HepG2 (cell line): Measurements from ENCODE around the gene PDLIM5. TPM values are rescaled to one million over a fixed set of nuclear protein-coding genes. Genes with fewer than 3 reads are reported as not detected.

Experiments used
- ATAC-seq: fragments of 200-7000 bp; cut with Tn5 transposase; 3 replicates; pipeline ENCODE4 v1.9.1; 2020; ENCODE audit warnings: mild to moderate bottlenecking, moderate library complexity
- BruUV-seq: library from RNA; stranded (reverse); fragments of 400-500 nt; replicated peaks from 2 replicates; lab custom pipeline; 2021; lab: Mats Ljungman, UMichigan
- CTCF ChIA-PET: fragments of 300-600 bp; formaldehyde crosslinking; extraction: SDS; loops from one replicate; lab custom pipeline; 2021; ENCODE audit warnings: low total read pairs, inconsistent platforms, low intra/inter-chr PET ratio; lab: Yijun Ruan, JAX
- POLR2A ChIA-PET: fragments of 350-600 bp; sonication (Branson Sonifier 250); formaldehyde crosslinking; loops from one replicate; lab custom pipeline; 2020; ENCODE audit warnings: antibody characterized with exemption, inconsistent platforms; lab: Yijun Ruan, JAX
- DNase-seq: peaks from one replicate; pipeline ENCODE4 v3.0.0-alpha.2; 2015; ENCODE audit warnings: low spot score
- FAIRE-seq: peaks from 3 replicates; lab custom pipeline; 2011; peaks lifted over from hg19 to GRCh38; lab: Jason Lieb, UNC
- H2AFZ ChIP-seq: one replicate; pipeline ENCODE4 v1.6.1; 2011; ENCODE audit warnings: low read length, inconsistent platforms
- H3K27ac ChIP-seq: fragments of 300-600 bp; 3 replicates; pipeline ENCODE4 v1.8.0; 2011; ENCODE audit warnings: mixed run types, mild to moderate bottlenecking, mixed read lengths, low read length, inconsistent platforms; ENCODE audit not compliant: insufficient read depth; ENCODE audit errors: extremely low read length
- H3K27me3 ChIP-seq, 2 experiments: fragments of 200-600 bp in 1 of 2; 2 replicates in 1 of 2; 3 replicates in 1 of 2; pipeline versions ENCODE4 v1.6.0 to v1.8.0; 2011; ENCODE audit warnings: low read length in 2 of 2, mild to moderate bottlenecking in 2 of 2, moderate library complexity in 2 of 2, inconsistent platforms in 1 of 2; ENCODE audit not compliant: insufficient read depth in 2 of 2, control insufficient read depth in 1 of 2
- H3K36me3 ChIP-seq, 2 experiments: fragments of 200-600 bp in 1 of 2; replicated peaks in 1 of 2; 2 replicates in 1 of 2; 3 replicates in 1 of 2; pipeline versions ENCODE4 v1.5.1 to v1.8.0; 2011; ENCODE audit warnings: low read length in 2 of 2, inconsistent platforms in 1 of 2; ENCODE audit not compliant: insufficient read depth in 2 of 2, control insufficient read depth in 1 of 2
- H3K4me1 ChIP-seq: 2 replicates; pipeline ENCODE4 v1.5.1; 2012; ENCODE audit warnings: low read length, inconsistent platforms; ENCODE audit not compliant: insufficient read depth
- H3K4me2 ChIP-seq: 2 replicates; pipeline ENCODE4 v1.6.0; 2011; ENCODE audit warnings: low read depth, low read length, inconsistent platforms
- H3K4me3 ChIP-seq, 3 experiments: fragments of 200-600 bp in 1 of 3; sonication (generic), shearing (Covaris generic) in 1 of 3; replicated peaks in 1 of 3; 2 replicates each; pipeline ENCODE4 v1.5.1; 2011 to 2016; ENCODE audit warnings: low read length in 3 of 3, inconsistent platforms in 2 of 3, low read depth in 2 of 3, mild to moderate bottlenecking in 2 of 3, control low read depth in 1 of 3, mixed read lengths in 1 of 3; ENCODE audit not compliant: insufficient read depth in 1 of 3
- H3K79me2 ChIP-seq: one replicate; pipeline ENCODE4 v1.6.1; 2011; ENCODE audit warnings: low read length, inconsistent platforms; ENCODE audit not compliant: insufficient read depth
- H3K9ac ChIP-seq: 2 replicates; pipeline ENCODE4 v1.6.0; 2011; ENCODE audit warnings: mild to moderate bottlenecking, low read depth, low read length, inconsistent platforms; ENCODE audit not compliant: insufficient read depth
- H3K9me3 ChIP-seq: 2 replicates; pipeline ENCODE4 v1.5.1; 2012; ENCODE audit warnings: mild to moderate bottlenecking, low read length
- H4K20me1 ChIP-seq: 2 replicates; pipeline ENCODE4 v1.6.0; 2011; ENCODE audit warnings: inconsistent platforms, mild to moderate bottlenecking, low read length, moderate library complexity; ENCODE audit not compliant: insufficient read depth
- GFI1 ChIP-seq: sonication (generic); formaldehyde crosslinking; IDR thresholded peaks from 2 replicates; pipeline ENCODE4 v1.5.0; 2020; ENCODE audit warnings: missing genetic modification reagents, mild to moderate bottlenecking, borderline replicate concordance
- HMG20B ChIP-seq: conservative IDR thresholded peaks from 2 replicates; pipeline ENCODE4 v1.6.1; 2016; ENCODE audit warnings: missing genetic modification reagents, missing compliant biosample characterization
- HMGA1 ChIP-seq: sonication (generic); formaldehyde crosslinking; conservative IDR thresholded peaks from 2 replicates; pipeline ENCODE4 v1.4.0; 2020; ENCODE audit warnings: missing genetic modification reagents
- HOXA5 ChIP-seq: sonication (generic); formaldehyde crosslinking; IDR thresholded peaks from 2 replicates; pipeline ENCODE4 v1.4.0; 2020; ENCODE audit warnings: missing genetic modification reagents
- JUNB ChIP-seq: sonication (generic); formaldehyde crosslinking; IDR thresholded peaks from 2 replicates; pipeline ENCODE4 v1.8.0; 2022; ENCODE audit warnings: missing genetic modification reagents, mild to moderate bottlenecking, borderline replicate concordance
- KLF9 ChIP-seq: IDR thresholded peaks from 2 replicates; pipeline ENCODE4 v1.6.1; 2016; ENCODE audit warnings: low read depth
- NFKBIZ ChIP-seq: IDR thresholded peaks from 2 replicates; pipeline ENCODE4 v1.6.1; 2018; ENCODE audit warnings: missing genetic modification reagents, missing compliant biosample characterization
- PRMT3 ChIP-seq: sonication (generic); formaldehyde crosslinking; IDR thresholded peaks from 2 replicates; pipeline ENCODE4 v1.8.1; 2022; ENCODE audit warnings: low read depth, mild to moderate bottlenecking, moderate library complexity, missing genetic modification reagents, borderline replicate concordance
- SNAI1 ChIP-seq: sonication (generic); formaldehyde crosslinking; IDR thresholded peaks from 2 replicates; pipeline ENCODE4 v1.5.0; 2020; ENCODE audit warnings: mild to moderate bottlenecking, missing genetic modification reagents, borderline replicate concordance
- SRSF4 ChIP-seq: fragments of 200-400 bp; formaldehyde crosslinking; IDR thresholded peaks from one replicate; pipeline ENCODE4 v1.6.1; 2018; ENCODE audit warnings: mild to moderate bottlenecking, low read depth, low read length, moderate library complexity; ENCODE audit not compliant: poor library complexity, severe bottlenecking
- SYNCRIP ChIP-seq: fragments of 200-400 bp; formaldehyde crosslinking; IDR thresholded peaks from 2 replicates; pipeline ENCODE4 v1.6.1; 2018; ENCODE audit warnings: mild to moderate bottlenecking, low read depth, low read length; ENCODE audit not compliant: insufficient read depth
- WIZ ChIP-seq: sonication (generic); formaldehyde crosslinking; IDR thresholded peaks from 2 replicates; pipeline ENCODE4 v1.5.1; 2020; ENCODE audit warnings: mild to moderate bottlenecking, missing genetic modification reagents
- ZFX ChIP-seq: sonication (generic); formaldehyde crosslinking; IDR thresholded peaks from 2 replicates; pipeline ENCODE4 v1.4.0; 2020; ENCODE audit warnings: mild to moderate bottlenecking, low read depth, missing genetic modification reagents, moderate library complexity
- ZNF3 ChIP-seq: IDR thresholded peaks from 2 replicates; pipeline ENCODE4 v1.7.0; 2017; ENCODE audit warnings: inconsistent platforms
- ZNF382 ChIP-seq: sonication (generic); formaldehyde crosslinking; IDR thresholded peaks from 2 replicates; pipeline ENCODE4 v1.5.0; 2020; ENCODE audit warnings: missing genetic modification reagents, mild to moderate bottlenecking, borderline replicate concordance
- ZNF550 ChIP-seq: sonication (generic); formaldehyde crosslinking; IDR thresholded peaks from 2 replicates; pipeline ENCODE4 v1.4.0; 2020; ENCODE audit warnings: mild to moderate bottlenecking, missing genetic modification reagents, borderline replicate concordance
- ZNF563 ChIP-seq: sonication (generic); formaldehyde crosslinking; IDR thresholded peaks from 2 replicates; pipeline ENCODE4 v1.8.0; 2022; ENCODE audit warnings: mild to moderate bottlenecking, moderate library complexity, missing genetic modification reagents
- ZNF598 ChIP-seq: sonication (generic); formaldehyde crosslinking; IDR thresholded peaks from 2 replicates; pipeline ENCODE4 v1.5.1; 2020; ENCODE audit warnings: mild to moderate bottlenecking, missing genetic modification reagents, borderline replicate concordance
- WGBS: methylation state at CpG from one replicate; pipeline ENCODE4 v1.1.6; 2017; ENCODE audit warnings: low lambda C conversion rate; 5-methylcytosine and 5-hydroxymethylcytosine counted together
- in situ Hi-C: cut with HindIII; loops from 2 replicates; pipeline ENCODE4 v1.10.0; 2017; ENCODE audit warnings: low pct_unique_long_range_greater_than_20kb; ENCODE audit not compliant: extremely low pct_ligation_motif_present
- intact Hi-C: fragments of 100-400 bp; cut with micrococcal nuclease; formaldehyde crosslinking; loops from one replicate; pipeline ENCODE4 v1.10.0; 2022; ENCODE audit not compliant: unreplicated experiment
- polyA plus RNA-seq, 8 experiments: library from polyadenylated mRNA; depleted of rRNA in 3 of 8; stranded (reverse) in 7 of 8; unstranded in 1 of 8; fragments of >200 nt; fragmentation: Illumina TruSeq in 4 of 8; extraction: Trizol in 4 of 8; gene quantifications; 2 replicates each; pipeline versions ENCODE4 v1.2.1 to v1.2.3, GENCODE V29; 2011 to 2016; ENCODE audit warnings: low read depth in 4 of 8, missing spikeins in 1 of 8, mixed read lengths in 1 of 8; ENCODE audit not compliant: insufficient read depth in 1 of 8
- total RNA-seq, 5 experiments: library from RNA; depleted of rRNA; stranded (reverse); fragments of >200 nt; fragmentation: Illumina TruSeq; extraction: Trizol; gene quantifications; 2 replicates each; pipeline ENCODE4 v1.2.3, GENCODE V29; 2016; ENCODE audit warnings: low read depth in 1 of 5
- TF ChIP-seq, protein P1 (sequence below): sonication (generic); formaldehyde crosslinking; IDR thresholded peaks from 2 replicates; pipeline ENCODE4 v1.8.0; 2022; ENCODE audit warnings: mild to moderate bottlenecking, missing genetic modification reagents, moderate library complexity
- TF ChIP-seq, protein P2 (sequence below): sonication (generic); formaldehyde crosslinking; IDR thresholded peaks from 2 replicates; pipeline ENCODE4 v1.4.0; 2020; ENCODE audit warnings: mild to moderate bottlenecking, missing genetic modification reagents
- TF ChIP-seq, protein P3 (sequence below): sonication (generic); formaldehyde crosslinking; IDR thresholded peaks from 2 replicates; pipeline ENCODE4 v1.4.0; 2020; ENCODE audit warnings: mild to moderate bottlenecking, missing genetic modification reagents, borderline replicate concordance

The PDLIM5 gene
- total and polyA plus RNA-seq, 2 of the 13 experiments (the other 11 are each of a cell fraction or from before 2014, with no cell fraction given) = 52.8 to 119 TPM

DNA sequence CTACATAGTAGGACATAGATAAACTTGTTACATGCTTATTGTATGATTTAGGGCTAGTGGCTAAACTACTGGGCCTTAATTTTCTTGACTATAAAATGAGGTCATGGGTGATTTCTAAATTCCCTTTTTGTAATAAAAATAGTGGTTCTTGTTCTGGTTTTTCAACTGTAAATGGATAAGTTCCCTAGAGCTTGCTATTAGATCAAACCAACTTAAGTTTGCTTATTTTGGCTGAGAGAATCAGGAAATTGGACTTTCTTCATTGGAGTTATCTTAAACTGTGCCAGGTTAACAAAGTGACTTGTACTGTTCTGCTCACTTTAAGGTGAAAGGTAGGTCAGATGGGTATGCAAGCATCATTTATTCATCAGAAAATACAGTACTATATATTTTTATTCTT, 78.3 kb downstream of the PDLIM5 start (continued):
- TF ChIP-seq JUNB (CRISPR knock-in tag) (no peak), PRMT3 (no peak), ZNF550 (no peak), HMG20B (CRISPR knock-in tag) (no peak), ZNF3 (CRISPR knock-in tag) (no peak), HMGA1 (CRISPR knock-in tag) (no peak)
- TF ChIP-seq, protein P1, sequence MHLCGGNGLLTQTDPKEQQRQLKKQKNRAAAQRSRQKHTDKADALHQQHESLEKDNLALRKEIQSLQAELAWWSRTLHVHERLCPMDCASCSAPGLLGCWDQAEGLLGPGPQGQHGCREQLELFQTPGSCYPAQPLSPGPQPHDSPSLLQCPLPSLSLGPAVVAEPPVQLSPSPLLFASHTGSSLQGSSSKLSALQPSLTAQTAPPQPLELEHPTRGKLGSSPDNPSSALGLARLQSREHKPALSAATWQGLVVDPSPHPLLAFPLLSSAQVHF = no peak
- TF ChIP-seq, protein P2, sequence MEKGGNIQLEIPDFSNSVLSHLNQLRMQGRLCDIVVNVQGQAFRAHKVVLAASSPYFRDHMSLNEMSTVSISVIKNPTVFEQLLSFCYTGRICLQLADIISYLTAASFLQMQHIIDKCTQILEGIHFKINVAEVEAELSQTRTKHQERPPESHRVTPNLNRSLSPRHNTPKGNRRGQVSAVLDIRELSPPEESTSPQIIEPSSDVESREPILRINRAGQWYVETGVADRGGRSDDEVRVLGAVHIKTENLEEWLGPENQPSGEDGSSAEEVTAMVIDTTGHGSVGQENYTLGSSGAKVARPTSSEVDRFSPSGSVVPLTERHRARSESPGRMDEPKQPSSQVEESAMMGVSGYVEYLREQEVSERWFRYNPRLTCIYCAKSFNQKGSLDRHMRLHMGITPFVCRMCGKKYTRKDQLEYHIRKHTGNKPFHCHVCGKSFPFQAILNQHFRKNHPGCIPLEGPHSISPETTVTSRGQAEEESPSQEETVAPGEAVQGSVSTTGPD (CRISPR knock-in tag) = no peak

DNA sequence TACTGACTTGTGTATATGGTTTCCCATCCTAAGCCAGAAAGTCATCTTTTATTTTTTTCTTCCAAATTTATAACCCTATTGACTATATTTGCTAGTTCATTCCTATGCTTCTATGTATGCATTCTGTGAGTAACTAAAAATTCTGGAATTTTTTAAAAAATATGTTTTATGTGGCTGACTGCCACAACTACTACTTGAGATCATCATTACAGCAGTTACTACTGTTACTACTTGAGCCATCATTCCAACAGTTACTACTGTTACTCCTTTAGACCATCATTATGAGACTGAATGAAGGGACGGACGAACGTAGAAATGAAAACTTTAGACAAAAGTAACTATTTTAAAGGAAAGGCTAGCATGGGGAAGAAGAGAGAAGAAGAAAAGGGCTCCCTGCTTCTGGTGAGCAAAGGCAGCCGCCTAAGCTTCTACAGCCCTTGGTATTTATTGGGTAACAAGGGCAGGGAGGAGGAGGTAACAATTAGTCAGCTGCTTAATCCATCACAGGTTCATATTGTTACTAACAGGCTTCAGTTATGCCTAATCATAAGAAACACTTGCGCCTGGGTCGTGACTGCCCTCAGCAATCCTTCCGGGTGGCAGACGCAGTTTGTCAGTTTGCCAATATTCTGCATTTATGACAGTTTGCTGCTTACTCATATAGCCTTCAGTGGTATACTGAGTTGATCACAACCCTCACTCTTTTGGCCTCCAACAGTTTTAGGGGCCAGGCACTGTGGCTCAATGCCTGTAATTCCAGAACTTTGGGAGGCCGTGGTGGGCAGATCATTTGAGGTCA, 80.4 kb downstream of the PDLIM5 start:
- Histone ChIP-seq H3K27ac (no peak overlapping the region), H2AFZ (no peak overlapping the region), H3K9me3 (no peaks in the 10 kb centered on the region), H3K4me1 (peaks cover 31% of the 10 kb centered on the region), H3K36me3 (peaks cover 5 to 18% of the 10 kb centered on the region in 2 experiments; a peak in 3 of 5 replicates), H3K9ac (no peak overlapping the region), H3K4me3 (no peak overlapping the region), H3K27me3 (no peaks in the 10 kb centered on the region), H4K20me1 (0 out of 2 replicates have a peak, but pooled peaks cover 5% of the 10 kb centered on the region), H3K79me2 (peaks cover 12% of the 10 kb centered on the region), H3K4me2 (no peak overlapping the region)
- intact Hi-C loops = no loop called here
- FAIRE-seq = no peak
- ChIA-PET POLR2A (no interaction called here), CTCF (no interaction called here)
- BruUV-seq = no TSS peak
- WGBS = 92% methylated on average over 9 of the region's 9 CpGs
- in situ Hi-C loops = no loop called here
- ATAC-seq = no peak
- DNase-seq = no peak
- no peak for TF ChIP-seq WIZ (CRISPR knock-in tag)
- no peak for TF ChIP-seq ZNF563 (CRISPR knock-in tag)
- TF ChIP-seq SNAI1 (CRISPR knock-in tag) = no peak
- TF ChIP-seq, protein P3, sequence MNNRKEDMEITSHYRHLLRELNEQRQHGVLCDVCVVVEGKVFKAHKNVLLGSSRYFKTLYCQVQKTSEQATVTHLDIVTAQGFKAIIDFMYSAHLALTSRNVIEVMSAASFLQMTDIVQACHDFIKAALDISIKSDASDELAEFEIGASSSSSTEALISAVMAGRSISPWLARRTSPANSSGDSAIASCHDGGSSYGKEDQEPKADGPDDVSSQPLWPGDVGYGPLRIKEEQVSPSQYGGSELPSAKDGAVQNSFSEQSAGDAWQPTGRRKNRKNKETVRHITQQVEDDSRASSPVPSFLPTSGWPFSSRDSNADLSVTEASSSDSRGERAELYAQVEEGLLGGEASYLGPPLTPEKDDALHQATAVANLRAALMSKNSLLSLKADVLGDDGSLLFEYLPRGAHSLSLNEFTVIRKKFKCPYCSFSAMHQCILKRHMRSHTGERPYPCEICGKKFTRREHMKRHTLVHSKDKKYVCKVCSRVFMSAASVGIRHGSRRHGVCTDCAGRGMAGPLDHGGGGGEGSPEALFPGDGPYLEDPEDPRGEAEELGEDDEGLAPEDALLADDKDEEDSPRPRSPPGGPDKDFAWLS (CRISPR knock-in tag) = no peak
- no peak for TF ChIP-seq SYNCRIP
- no peak for TF ChIP-seq GFI1
- no peak for TF ChIP-seq ZNF382 (CRISPR knock-in tag)
- no peak for TF ChIP-seq SRSF4
- no peak for TF ChIP-seq KLF9 (CRISPR knock-in tag)
- TF ChIP-seq NFKBIZ (CRISPR knock-in tag) = no peak
- TF ChIP-seq ZFX = no peak
- TF ChIP-seq HOXA5 (CRISPR knock-in tag) = no peak
- no peak for TF ChIP-seq ZNF598 (CRISPR knock-in tag)
